ENCODE results near the gene ASTE1.
A peak's percentile ranks its signal among the peaks of the same experiment; 100 is the strongest.
"Not testable (repeated sequence)": the region's sequence is repeated elsewhere in the genome, so short reads cannot be mapped to it uniquely, and the experiment has no call there.

The ASTE1 gene

GRCh38 chr3:131042271-131042985 lies 15.8 kb upstream of the ASTE1 start:
- not testable (repeated sequence) for H3K4me1 ChIP-seq (ENCODE audit: control insufficient read depth, insufficient read depth, low read length); H3K27me3 ChIP-seq (ENCODE audit: control insufficient read depth, insufficient read depth, low read length); H3K9me3 ChIP-seq (ENCODE audit: control insufficient read depth, insufficient read depth, low read depth, low read length); H3K36me3 ChIP-seq (ENCODE audit: control insufficient read depth, insufficient read depth, low read length); H3K27ac ChIP-seq (ENCODE audit: low read depth, low read length); H3K9ac ChIP-seq (ENCODE audit: low read length); H3K4me3 ChIP-seq (ENCODE audit: low read depth, low read length)

GRCh38 chr3:131038326-131038725 lies 11.7 kb upstream of the ASTE1 start:
- no peaks in the 10 kb centered on the region for H3K27me3 ChIP-seq (ENCODE audit: control insufficient read depth, insufficient read depth, low read length)
- H3K27ac ChIP-seq (ENCODE audit: low read depth, low read length) = no peak overlapping the region
- H3K4me1 ChIP-seq (ENCODE audit: control insufficient read depth, insufficient read depth, low read length) = peaks cover 2% of the 10 kb centered on the region; the same call in 1 of the 2 replicates
- no peak overlapping the region for H3K4me3 ChIP-seq (ENCODE audit: low read depth, low read length)
- no peaks in the 10 kb centered on the region for H3K9me3 ChIP-seq (ENCODE audit: control insufficient read depth, insufficient read depth, low read depth, low read length)
- no peaks in the 10 kb centered on the region for H3K36me3 ChIP-seq (ENCODE audit: control insufficient read depth, insufficient read depth, low read length)
- no peak overlapping the region for H3K9ac ChIP-seq (ENCODE audit: low read length)

GRCh38 chr3:131036986-131037385 lies 10.4 kb upstream of the ASTE1 start:
- Histone ChIP-seq H3K36me3 (ENCODE audit: control insufficient read depth, insufficient read depth, low read length) (no peaks in the 10 kb centered on the region), H3K9me3 (ENCODE audit: control insufficient read depth, insufficient read depth, low read depth, low read length) (no peaks in the 10 kb centered on the region), H3K4me1 (ENCODE audit: control insufficient read depth, insufficient read depth, low read length) (peaks cover 2% of the 10 kb centered on the region; the same call in 1 of the 2 replicates), H3K9ac (ENCODE audit: low read length) (no peak overlapping the region), H3K27ac (ENCODE audit: low read depth, low read length) (no peak overlapping the region), H3K4me3 (ENCODE audit: low read depth, low read length) (no peak overlapping the region), H3K27me3 (ENCODE audit: control insufficient read depth, insufficient read depth, low read length) (no peaks in the 10 kb centered on the region)

GRCh38 chr3:131036200-131036816 lies 9.7 kb upstream of the ASTE1 start:
- H3K4me3 ChIP-seq (ENCODE audit: low read depth, low read length) = no peak overlapping the region
- no peak overlapping the region for H3K9ac ChIP-seq (ENCODE audit: low read length)
- H3K27me3 ChIP-seq (ENCODE audit: control insufficient read depth, insufficient read depth, low read length) = no peaks in the 10 kb centered on the region
- H3K4me1 ChIP-seq (ENCODE audit: control insufficient read depth, insufficient read depth, low read length) = no peaks in the 10 kb centered on the region
- no peaks in the 10 kb centered on the region for H3K36me3 ChIP-seq (ENCODE audit: control insufficient read depth, insufficient read depth, low read length)
- H3K27ac ChIP-seq (ENCODE audit: low read depth, low read length) = no peak overlapping the region
- H3K9me3 ChIP-seq (ENCODE audit: control insufficient read depth, insufficient read depth, low read depth, low read length) = no peaks in the 10 kb centered on the region

DNA sequence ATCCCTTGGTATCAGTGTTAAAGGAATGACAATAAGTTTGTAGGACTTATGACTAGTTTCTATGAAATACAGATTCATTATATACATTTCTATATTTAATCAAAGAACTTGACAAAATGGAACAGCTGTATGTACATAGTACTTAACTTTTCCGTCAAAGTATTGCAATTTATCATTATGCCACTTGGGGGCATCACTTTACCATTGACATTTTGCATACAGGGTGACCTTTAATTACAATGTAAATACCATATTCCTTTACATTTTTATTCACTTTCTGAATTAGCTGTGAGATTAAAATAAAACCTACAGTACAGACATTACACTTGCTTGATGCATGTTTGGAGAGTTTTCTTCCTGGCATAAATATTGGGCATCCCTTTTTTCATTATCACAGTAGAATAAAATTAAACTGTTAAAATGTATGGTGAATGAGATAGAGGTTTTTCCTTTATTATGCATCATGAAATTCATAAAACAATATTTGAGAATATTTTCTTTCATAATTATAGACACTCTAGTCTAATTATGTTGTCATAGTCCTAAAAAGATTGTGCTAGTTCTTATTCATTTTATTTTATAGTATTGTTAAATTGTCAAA lies 7.0 kb upstream of the ASTE1 start:
- H3K9ac ChIP-seq (ENCODE audit: low read length) = no peak overlapping the region
- H3K36me3 ChIP-seq (ENCODE audit: control insufficient read depth, insufficient read depth, low read length) = no peaks in the 10 kb centered on the region
- H3K4me3 ChIP-seq (ENCODE audit: low read depth, low read length) = no peak overlapping the region
- H3K9me3 ChIP-seq (ENCODE audit: control insufficient read depth, insufficient read depth, low read depth, low read length) = no peaks in the 10 kb centered on the region
- H3K27me3 ChIP-seq (ENCODE audit: control insufficient read depth, insufficient read depth, low read length) = no peaks in the 10 kb centered on the region
- no peaks in the 10 kb centered on the region for H3K4me1 ChIP-seq (ENCODE audit: control insufficient read depth, insufficient read depth, low read length)
- H3K27ac ChIP-seq (ENCODE audit: low read depth, low read length) = no peak overlapping the region

GRCh38 chr3:131031660-131032059 lies 5.0 kb upstream of the ASTE1 start:
- H3K27me3 ChIP-seq (ENCODE audit: control insufficient read depth, insufficient read depth, low read length) = no peaks in the 10 kb centered on the region
- no peak overlapping the region for H3K4me3 ChIP-seq (ENCODE audit: low read depth, low read length)
- no peak overlapping the region for H3K27ac ChIP-seq (ENCODE audit: low read depth, low read length)
- no peak overlapping the region for H3K9ac ChIP-seq (ENCODE audit: low read length)
- no peaks in the 10 kb centered on the region; the same call in 1 of the 2 replicates for H3K4me1 ChIP-seq (ENCODE audit: control insufficient read depth, insufficient read depth, low read length)
- no peaks in the 10 kb centered on the region for H3K9me3 ChIP-seq (ENCODE audit: control insufficient read depth, insufficient read depth, low read depth, low read length)
- H3K36me3 ChIP-seq (ENCODE audit: control insufficient read depth, insufficient read depth, low read length) = no peaks in the 10 kb centered on the region

- Histone ChIP-seq H3K36me3 (ENCODE audit: control insufficient read depth, insufficient read depth, low read length) (no peaks in the 10 kb centered on the region; the same call in 1 of the 2 replicates), H3K9me3 (ENCODE audit: control insufficient read depth, insufficient read depth, low read depth, low read length) (no peaks in the 10 kb centered on the region), H3K9ac (ENCODE audit: low read length) (no peak overlapping the region), H3K4me3 (ENCODE audit: low read depth, low read length) (no peak overlapping the region), H3K27ac (ENCODE audit: low read depth, low read length) (no peak overlapping the region), H3K4me1 (ENCODE audit: control insufficient read depth, insufficient read depth, low read length) (no peaks in the 10 kb centered on the region; the same call in 1 of the 2 replicates), H3K27me3 (ENCODE audit: control insufficient read depth, insufficient read depth, low read length) (no peaks in the 10 kb centered on the region)
Observed at GRCh38 chr3:131028844-131029243, 2.2 kb upstream of the ASTE1 start.

DNA sequence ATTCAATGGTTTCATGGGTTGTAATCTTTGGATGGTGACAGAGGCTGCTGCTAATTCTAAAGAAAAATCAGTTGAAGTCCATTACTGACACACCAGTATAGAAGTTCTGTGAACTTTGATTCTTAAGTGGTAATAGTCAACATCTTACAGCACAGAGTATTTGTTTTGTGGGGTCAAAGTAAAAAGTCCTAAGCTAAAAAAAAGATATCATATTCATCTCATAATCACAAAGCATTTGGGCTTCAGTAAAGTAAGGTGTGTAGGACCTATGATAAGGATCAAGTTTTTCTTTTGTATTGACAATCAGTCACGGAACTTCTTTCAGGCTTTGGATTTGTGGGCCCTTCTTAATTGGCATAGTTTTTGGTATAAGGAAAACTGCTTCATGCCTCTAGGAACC lies 1.1 kb downstream of the ASTE1 start:
- H3K9ac ChIP-seq (ENCODE audit: low read length) = no peak overlapping the region
- no peaks in the 10 kb centered on the region for H3K9me3 ChIP-seq (ENCODE audit: control insufficient read depth, insufficient read depth, low read depth, low read length)
- H3K4me1 ChIP-seq (ENCODE audit: control insufficient read depth, insufficient read depth, low read length) = no peaks in the 10 kb centered on the region; the same call in 1 of the 2 replicates
- H3K27me3 ChIP-seq (ENCODE audit: control insufficient read depth, insufficient read depth, low read length) = no peaks in the 10 kb centered on the region
- peaks cover 5% of the 10 kb centered on the region; the same call in 1 of the 2 replicates for H3K36me3 ChIP-seq (ENCODE audit: control insufficient read depth, insufficient read depth, low read length)
- H3K27ac ChIP-seq (ENCODE audit: low read depth, low read length) = no peak overlapping the region
- peak overlapping the region; percentile 82; the same call in 1 of the 2 replicates for H3K4me3 ChIP-seq (ENCODE audit: low read depth, low read length)

DNA sequence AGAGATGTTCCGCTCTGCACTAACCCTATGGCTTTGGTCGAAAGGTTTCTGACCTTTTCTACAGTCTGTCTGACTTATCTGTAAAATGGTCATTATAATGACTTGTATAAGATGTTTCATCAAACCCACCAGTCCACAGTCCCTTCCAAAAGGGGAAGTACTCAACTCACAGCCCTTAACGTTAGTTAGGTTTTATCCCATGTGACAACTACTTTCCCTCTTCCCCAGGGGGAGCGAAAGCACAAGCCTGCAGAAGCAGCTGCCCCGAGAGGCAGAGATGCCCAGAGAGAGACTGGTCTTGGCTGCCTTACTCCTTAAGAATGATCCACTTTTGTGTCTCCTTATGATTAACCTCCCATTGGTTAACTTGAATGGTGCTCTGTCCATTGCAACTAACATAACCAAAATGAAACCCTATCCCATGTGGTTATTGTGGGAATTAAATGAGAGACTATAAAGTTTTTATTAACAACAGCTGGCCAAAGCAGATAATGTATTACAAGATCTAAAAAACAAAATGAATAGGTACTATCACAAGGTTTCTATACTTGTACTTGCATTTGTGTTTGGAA lies 6.4 kb downstream of the ASTE1 start:
- Histone ChIP-seq H3K9me3 (ENCODE audit: control insufficient read depth, insufficient read depth, low read depth, low read length) (no peaks in the 10 kb centered on the region), H3K4me3 (ENCODE audit: low read depth, low read length) (no peak overlapping the region), H3K36me3 (ENCODE audit: control insufficient read depth, insufficient read depth, low read length) (peaks cover 27% of the 10 kb centered on the region), H3K27me3 (ENCODE audit: control insufficient read depth, insufficient read depth, low read length) (no peaks in the 10 kb centered on the region), H3K9ac (ENCODE audit: low read length) (no peak overlapping the region), H3K27ac (ENCODE audit: low read depth, low read length) (no peak overlapping the region), H3K4me1 (ENCODE audit: control insufficient read depth, insufficient read depth, low read length) (0 out of 2 replicates have a peak, but pooled peaks cover 4% of the 10 kb centered on the region)

DNA sequence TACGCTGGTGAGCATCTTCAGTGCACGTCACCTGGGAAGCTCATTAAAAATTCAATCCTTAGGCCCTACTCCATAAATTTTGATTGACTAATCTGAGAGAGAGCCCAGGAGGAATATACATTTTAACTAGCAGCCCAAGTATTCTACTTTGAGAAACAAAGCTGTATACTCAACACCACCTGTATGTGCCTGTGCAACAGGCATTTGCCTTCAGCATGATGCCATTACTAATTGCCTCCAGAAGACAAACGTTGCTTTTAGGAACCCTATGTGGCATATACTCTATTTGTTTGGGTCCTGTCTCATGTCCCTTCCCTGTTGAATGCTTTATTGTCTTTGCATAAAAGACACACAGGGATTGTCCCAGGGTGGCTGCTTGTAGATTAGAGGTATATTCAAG lies 7.7 kb downstream of the ASTE1 start:
- H3K27ac ChIP-seq (ENCODE audit: low read depth, low read length) = no peak overlapping the region
- 0 out of 2 replicates have a peak, but pooled peaks cover 4% of the 10 kb centered on the region for H3K4me1 ChIP-seq (ENCODE audit: control insufficient read depth, insufficient read depth, low read length)
- no peak overlapping the region for H3K4me3 ChIP-seq (ENCODE audit: low read depth, low read length)
- H3K36me3 ChIP-seq (ENCODE audit: control insufficient read depth, insufficient read depth, low read length) = peaks cover 30% of the 10 kb centered on the region
- no peaks in the 10 kb centered on the region for H3K9me3 ChIP-seq (ENCODE audit: control insufficient read depth, insufficient read depth, low read depth, low read length)
- H3K9ac ChIP-seq (ENCODE audit: low read length) = no peak overlapping the region
- no peaks in the 10 kb centered on the region for H3K27me3 ChIP-seq (ENCODE audit: control insufficient read depth, insufficient read depth, low read length)

- Histone ChIP-seq H3K4me3 (ENCODE audit: low read depth, low read length) (no peak overlapping the region), H3K36me3 (ENCODE audit: control insufficient read depth, insufficient read depth, low read length) (peaks cover 45% of the 10 kb centered on the region), H3K9ac (ENCODE audit: low read length) (no peak overlapping the region), H3K4me1 (ENCODE audit: control insufficient read depth, insufficient read depth, low read length) (no peaks in the 10 kb centered on the region), H3K27ac (ENCODE audit: low read depth, low read length) (no peak overlapping the region), H3K9me3 (ENCODE audit: control insufficient read depth, insufficient read depth, low read depth, low read length) (no peaks in the 10 kb centered on the region), H3K27me3 (ENCODE audit: control insufficient read depth, insufficient read depth, low read length) (no peaks in the 10 kb centered on the region)
Observed at GRCh38 chr3:131009698-131010097, 16.9 kb downstream of the ASTE1 start.

Data from HUES6 (cell line).